Stimulated activated CD8-positive, alpha-beta memory T cell treated with anti-CD3 and anti-CD28 coated beads, Interleukin-4, amount 100 ng/mL, for 1 hour (primary cell): ENCODE data around the gene ANKRA2.
A peak's percentile ranks its signal among the peaks of the same experiment; 100 is the strongest.

Experiments used
- DNase-seq, 2 donors: peaks; one replicate each; pipeline ENCODE4 v3.0.0-alpha.2; 2020; ENCODE audit warnings: low read depth in 2 of 2, low spot score in 1 of 2

The ANKRA2 gene

GRCh38 chr5:73565139-73565968 is at the start of gene ANKRA2, which contains the start of gene UTP15:
Gene ANKRA2, minus strand, starts transcription at chr5:73565639. Its CDS starts 2,758 bp downstream, at chr5:73562881.
Gene UTP15, plus strand, starts transcription at chr5:73565743. Its CDS starts 1,602 bp downstream, at chr5:73567345.
- peak; percentile 98 for DNase-seq

GRCh38 chr5:73615085-73615484 is 49.6 kb upstream of the ANKRA2 start:
- DNase-seq: no peak

DNA sequence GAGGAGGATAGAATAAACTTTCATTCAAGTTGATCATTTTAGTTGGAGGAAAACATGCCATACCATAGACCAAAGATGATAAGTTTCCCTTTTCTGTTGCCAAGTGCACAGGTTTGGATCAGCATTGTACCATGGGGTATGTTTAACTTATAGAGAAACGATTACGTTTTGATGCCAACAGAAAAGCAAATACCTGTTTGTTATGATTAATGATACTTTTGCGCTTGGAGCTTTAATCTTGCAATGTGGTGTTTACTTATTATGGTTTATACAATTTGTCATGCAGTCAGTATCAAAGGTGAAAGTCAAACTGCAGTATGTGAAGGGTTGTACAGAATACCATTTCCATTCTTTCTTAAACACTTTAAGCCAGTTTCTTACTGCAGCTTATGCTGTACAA is 47.4 kb upstream of the ANKRA2 start:
- no peak for DNase-seq

DNA sequence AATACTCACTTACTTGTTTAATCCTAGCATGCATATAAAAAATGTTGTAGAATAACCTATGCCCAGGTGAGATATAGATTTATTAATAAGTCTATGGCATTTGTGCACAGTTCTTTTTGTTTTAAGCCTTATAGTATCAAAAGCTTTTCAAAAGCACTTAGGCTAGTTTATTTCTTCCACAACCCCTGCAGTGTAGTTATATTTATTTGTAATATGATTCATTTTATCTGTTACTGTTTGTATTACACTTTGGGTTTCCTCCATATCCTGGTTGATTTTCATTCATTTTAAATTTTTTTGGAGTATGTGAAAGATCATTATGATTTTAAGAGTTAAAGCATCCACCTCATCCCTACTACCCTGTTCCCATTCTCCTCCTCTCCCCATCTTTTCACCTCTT is 41.8 kb upstream of the ANKRA2 start:
- DNase-seq: no peak

DNA sequence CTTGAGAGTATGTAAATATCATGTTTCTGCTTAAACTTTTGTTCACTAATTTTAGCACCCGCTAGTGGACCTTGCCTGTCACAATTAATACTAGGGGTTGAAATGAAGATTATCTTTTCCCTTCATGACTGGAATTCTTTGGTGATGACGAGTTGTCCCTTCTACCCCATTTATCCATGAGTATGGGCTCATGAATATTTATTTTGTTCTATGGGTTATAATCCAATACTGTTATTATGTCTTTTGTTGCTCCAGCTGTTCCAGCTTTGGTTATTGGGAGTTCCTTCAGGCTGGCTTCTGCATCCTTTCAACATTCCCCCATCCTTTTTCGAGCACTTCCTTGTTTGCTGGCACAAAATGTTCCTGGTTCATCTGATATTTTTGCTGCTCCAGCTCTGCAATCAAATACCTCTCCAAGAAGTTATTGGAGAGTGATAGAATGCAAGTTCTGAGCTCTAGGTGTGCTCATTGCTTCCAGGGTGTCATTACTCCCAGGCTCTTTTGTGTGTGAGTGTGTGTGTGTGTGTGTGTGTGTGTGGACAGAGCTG is 40.8 kb upstream of the ANKRA2 start:
- DNase-seq: no peak

DNA sequence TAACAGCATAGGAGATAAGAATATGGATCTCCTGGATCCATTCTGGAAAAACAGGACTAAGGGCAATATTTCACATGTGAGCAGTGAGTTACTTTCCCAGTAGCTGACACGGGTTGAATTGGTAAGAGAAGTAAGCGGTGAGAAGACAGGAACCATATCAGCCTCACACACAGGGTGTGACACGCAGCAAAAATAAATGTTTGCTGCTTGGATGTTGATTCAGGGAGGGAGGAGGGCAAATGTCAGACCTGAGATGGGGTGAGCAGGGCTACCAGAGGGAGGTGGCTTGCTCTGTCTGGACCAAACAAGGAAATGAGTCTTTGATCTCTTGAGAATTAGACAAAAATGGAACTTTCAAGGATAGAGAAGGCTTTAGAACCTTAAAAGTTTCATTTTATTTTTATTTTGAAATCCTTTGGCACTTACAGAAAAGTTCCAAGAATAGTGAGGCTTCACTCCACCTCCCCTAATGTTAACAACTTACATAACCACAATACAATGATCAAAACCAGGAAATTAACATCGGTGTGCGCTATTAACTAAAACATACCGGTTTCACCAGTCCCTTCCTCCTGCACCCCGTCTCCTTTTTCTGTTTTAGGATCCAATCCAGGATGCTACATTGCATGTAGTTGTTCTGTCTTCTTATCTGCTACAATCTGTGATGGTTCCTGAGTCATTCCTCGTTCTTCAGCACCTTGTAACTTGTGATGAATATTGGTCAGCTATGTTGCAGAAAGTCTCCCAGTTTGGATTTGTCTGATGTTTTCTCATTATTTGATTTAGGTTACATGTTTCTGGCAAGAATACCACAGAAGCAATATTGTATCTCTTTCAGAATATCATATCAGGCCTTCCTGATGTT is 40.0 kb upstream of the ANKRA2 start:
- DNase-seq: no peak

- no peak for DNase-seq
These were observed 38.6 kb upstream of the ANKRA2 start for GRCh38 chr5:73603998-73604397.

- no peak for DNase-seq
These were observed 33.9 kb upstream of the ANKRA2 start for GRCh38 chr5:73599380-73599779.

GRCh38 chr5:73596705-73597328 is 31.4 kb upstream of the ANKRA2 start:
- no peak for DNase-seq

DNA sequence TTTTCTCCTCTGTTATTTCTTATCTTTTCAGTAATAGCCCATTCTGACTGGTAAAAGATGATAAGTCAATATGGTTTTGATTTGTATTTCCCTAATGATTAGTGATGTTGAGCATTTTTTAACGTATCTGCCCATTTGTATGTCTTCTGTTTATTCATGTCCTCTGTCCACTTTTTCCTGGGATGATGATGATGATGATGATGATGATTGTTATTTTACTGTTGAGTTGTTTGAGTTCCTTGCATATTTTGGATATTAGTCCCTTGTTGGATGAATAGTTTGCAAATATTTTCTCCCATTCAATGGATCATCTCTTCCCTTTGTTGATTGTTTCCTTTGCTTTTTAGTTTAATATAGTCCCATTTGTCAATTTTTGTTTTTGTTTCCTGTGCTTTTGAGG is 27.1 kb upstream of the ANKRA2 start:
- DNase-seq: no peak

- DNase-seq: no peak
These were observed 26.5 kb upstream of the ANKRA2 start for GRCh38 chr5:73591698-73592501.

DNA sequence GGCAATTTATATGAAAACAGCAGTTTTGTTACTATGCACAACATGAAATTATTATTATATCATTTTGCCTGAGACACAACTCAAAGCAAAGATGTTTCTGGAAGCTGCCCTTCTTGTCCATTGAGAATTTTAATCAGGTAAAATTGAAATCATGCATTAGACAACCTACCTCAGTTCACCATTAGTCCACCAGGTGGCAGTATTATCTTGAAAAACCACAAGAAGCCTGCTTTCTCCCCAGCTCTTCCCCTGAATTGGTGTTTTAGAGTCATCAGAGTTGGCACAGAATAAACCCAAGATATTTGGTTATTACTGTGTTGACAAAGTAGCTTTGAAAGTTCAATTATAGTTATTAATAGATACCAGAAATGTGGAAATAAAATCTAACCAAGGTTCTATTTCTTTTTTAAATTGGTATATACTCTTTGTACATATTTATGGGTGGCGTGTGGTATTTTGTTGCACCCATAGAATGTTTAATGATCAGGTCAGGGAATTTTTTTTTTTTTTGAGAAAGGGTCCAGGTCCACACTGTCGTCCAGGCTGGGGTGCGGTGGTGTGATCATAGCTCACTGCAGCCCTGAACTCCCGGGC is 25.8 kb upstream of the ANKRA2 start:
- no peak for DNase-seq

GRCh38 chr5:73587923-73588322 is 22.5 kb upstream of the ANKRA2 start:
- no peak for DNase-seq

- no peak for DNase-seq
These were observed 17.1 kb upstream of the ANKRA2 start for GRCh38 chr5:73582285-73583145.

DNA sequence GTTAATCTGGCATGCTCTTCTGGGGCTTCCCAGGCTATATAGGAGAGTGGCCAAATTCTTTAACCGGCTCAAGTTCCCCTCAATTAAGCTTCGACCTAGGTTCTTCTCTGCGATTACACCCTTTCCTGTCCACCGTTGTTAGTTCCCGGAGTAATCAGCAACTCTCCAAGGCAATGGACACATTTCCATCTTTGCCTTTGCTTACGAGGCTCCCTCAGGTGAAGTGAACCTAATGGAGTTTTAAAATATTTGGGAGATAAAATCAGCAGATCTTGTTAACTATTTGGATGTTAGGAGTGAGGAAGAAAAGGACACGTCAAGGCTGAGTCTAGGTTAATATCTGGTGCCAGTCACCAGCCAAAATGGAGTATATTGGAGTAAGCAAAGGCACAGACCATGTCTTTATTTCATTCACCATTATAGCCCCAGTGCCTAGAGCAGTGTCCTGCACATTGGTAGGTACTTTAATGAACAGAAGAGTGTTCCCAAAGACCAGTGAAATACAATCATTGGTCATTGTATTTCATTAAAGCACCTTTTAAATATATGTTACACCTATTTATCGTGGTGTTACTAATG is 619 bp upstream of the ANKRA2 start:
- DNase-seq: no peak

- DNase-seq: no peak
These were observed 764 bp downstream of the ANKRA2 start for GRCh38 chr5:73564675-73565074.

DNA sequence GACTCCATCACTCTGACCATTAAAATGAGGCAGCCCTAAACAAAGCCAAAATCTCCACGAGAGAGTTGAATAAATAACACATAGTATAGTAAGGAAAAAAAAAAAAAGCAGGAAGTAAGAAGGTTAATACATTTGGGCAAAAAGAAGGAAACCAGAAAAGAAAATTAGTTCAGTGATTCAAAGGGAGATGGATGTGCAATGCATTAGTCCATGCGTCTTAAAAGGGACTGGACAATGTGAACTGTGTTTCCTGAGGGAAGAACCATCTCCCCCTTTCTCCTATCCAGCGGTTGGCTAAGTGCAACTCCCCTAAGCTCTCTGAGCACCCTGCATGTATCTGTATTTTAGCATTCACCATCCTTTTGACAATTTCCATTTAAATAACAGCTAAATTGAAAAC is 1.4 kb downstream of the ANKRA2 start:
- DNase-seq: no peak

DNA sequence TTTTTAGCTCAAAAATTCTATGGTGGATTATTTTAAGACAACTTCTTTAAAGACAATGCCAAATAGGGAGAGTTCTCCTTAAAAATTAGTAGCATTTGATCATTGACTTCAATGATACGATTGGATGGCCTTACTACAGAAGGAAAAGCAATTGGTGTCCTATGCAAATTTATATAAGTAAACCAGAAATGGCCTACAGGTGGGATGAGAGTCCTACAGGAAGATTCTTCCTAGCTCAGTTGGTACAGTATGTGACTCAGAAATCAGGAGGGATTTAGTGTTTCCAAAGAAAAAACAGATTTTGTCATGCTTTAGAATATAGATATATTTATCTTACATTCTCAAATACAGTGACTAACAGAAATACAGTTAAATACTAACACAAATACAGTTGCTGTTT is 6.5 kb downstream of the ANKRA2 start:
- DNase-seq: no peak

GRCh38 chr5:73552642-73553041 is 12.8 kb downstream of the ANKRA2 start:
- no peak for DNase-seq
